ENCODE results near the gene GLIS1. TPM values are rescaled to one million over a fixed set of nuclear protein-coding genes. Genes with fewer than 3 reads are reported as not detected.

Gene GLIS1
- total and polyA plus RNA-seq, 2 donors (not counting 3 experiments of a cell fraction or from before 2014, with no cell fraction given), result not detected

DNA sequence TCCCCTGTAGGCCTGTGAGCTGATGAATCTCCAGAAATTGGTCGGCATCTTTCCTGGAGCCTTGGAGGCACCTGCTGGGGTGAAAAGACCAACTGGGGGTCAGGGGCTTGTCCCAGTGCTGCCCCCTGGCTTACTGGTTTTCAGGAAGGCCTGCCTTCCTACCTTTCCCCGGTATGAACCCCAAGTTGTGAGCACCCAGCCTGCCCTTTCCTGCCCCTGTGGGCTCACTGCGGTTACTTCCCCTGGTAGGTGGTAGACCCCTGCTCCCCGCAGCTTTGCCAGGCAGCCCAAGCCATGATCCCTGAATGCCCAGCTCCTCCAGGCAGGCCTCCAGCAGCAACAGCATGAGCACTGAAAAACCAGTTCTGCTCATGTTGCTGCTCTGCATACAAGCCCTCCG is 269.6 kb downstream of the GLIS1 start:
- POLR2A ChIA-PET, result no interaction called here
- no peak for FAIRE-seq
- no peak overlapping the region for H2AFZ ChIP-seq (ENCODE audit: low read depth, low read length)

More for the DNA sequence above, 269.6 kb downstream of the GLIS1 start:
- H3K27me3 ChIP-seq (ENCODE audit: control insufficient read depth in 2 of 2, insufficient read depth in 2 of 2, low read length in 2 of 2), result no peaks in the 10 kb centered on the region
- CTCF ChIA-PET, result interaction anchor here (0.8 to 1.5 kb wide), 3 partner anchors 25 to 285 kb away, joined by 3 to 6 read pairs (median 4); no protein-coding TSS in a partner anchor
- no peak overlapping the region for H3K27ac ChIP-seq (ENCODE audit: insufficient read depth, low read depth, low read length)
- no peaks in the 10 kb centered on the region for H3K9me1 ChIP-seq (replicated peaks; ENCODE audit: control insufficient read depth, extremely low read depth, insufficient read depth, low read length)
- DNase-seq (ENCODE audit: low read depth, low spot score), result no peak
- TF ChIP-seq POLR2A (IDR thresholded peaks at IDR 0.05; ENCODE audit: low read depth, low read length) (no peak), FOS (IDR thresholded peaks at IDR 0.05; ENCODE audit: borderline replicate concordance, insufficient read depth, low read length) (no peak), MYC (IDR thresholded peaks at IDR 0.05; ENCODE audit: low read depth, low read length) (no peak), MAX (IDR thresholded peaks at IDR 0.05; ENCODE audit: insufficient read depth, insufficient read length) (no peak), POLR2AphosphoS5 (IDR thresholded peaks at IDR 0.05; ENCODE audit: insufficient read depth, low read depth, low read length) (no peak), EZH2 (IDR thresholded peaks at IDR 0.05; ENCODE audit: borderline replicate concordance, low read depth, low read length, severe bottlenecking) (no peak), GATA2 (IDR thresholded peaks at IDR 0.05; ENCODE audit: insufficient read depth, insufficient read length, low read depth, low read length) (no peak), JUN (IDR thresholded peaks at IDR 0.05; ENCODE audit: borderline replicate concordance, insufficient read depth, insufficient read length, low read depth) (no peak)
- TF ChIP-seq, protein P1, sequence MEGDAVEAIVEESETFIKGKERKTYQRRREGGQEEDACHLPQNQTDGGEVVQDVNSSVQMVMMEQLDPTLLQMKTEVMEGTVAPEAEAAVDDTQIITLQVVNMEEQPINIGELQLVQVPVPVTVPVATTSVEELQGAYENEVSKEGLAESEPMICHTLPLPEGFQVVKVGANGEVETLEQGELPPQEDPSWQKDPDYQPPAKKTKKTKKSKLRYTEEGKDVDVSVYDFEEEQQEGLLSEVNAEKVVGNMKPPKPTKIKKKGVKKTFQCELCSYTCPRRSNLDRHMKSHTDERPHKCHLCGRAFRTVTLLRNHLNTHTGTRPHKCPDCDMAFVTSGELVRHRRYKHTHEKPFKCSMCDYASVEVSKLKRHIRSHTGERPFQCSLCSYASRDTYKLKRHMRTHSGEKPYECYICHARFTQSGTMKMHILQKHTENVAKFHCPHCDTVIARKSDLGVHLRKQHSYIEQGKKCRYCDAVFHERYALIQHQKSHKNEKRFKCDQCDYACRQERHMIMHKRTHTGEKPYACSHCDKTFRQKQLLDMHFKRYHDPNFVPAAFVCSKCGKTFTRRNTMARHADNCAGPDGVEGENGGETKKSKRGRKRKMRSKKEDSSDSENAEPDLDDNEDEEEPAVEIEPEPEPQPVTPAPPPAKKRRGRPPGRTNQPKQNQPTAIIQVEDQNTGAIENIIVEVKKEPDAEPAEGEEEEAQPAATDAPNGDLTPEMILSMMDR (IDR thresholded peaks at IDR 0.05; ENCODE audit: extremely low read depth in 1 of 2, insufficient read depth in 1 of 2, low read depth in 1 of 2, low read length in 2 of 2), result no peak
- no peaks in the 10 kb centered on the region for H3K9me3 ChIP-seq (replicated peaks; ENCODE audit: control insufficient read depth, insufficient read depth, low read length)
- no peaks in the 10 kb centered on the region for H3K4me1 ChIP-seq (ENCODE audit: control insufficient read depth, extremely low read depth, insufficient read depth, low read length)
- dilution Hi-C loops (cut with MboI; ENCODE audit: extremely low pct_ligation_motif_present, low sequenced_read_pairs), result no loop called here
- H3K4me2 ChIP-seq (ENCODE audit: insufficient read depth, low read length), result no peak overlapping the region
- no peaks in the 10 kb centered on the region for H3K36me3 ChIP-seq (ENCODE audit: control insufficient read depth in 2 of 2, extremely low read depth in 1 of 2, insufficient read depth in 2 of 2, low read length in 2 of 2)
- H3K4me3 ChIP-seq (replicated peaks in 1 of 3; ENCODE audit: insufficient read depth in 1 of 3, low read depth in 1 of 3, low read length in 3 of 3), result no peak overlapping the region
- H3K9ac ChIP-seq (replicated peaks; ENCODE audit: extremely low read depth, insufficient read depth, low read length), result no peak overlapping the region
- no peaks in the 10 kb centered on the region for H3K79me2 ChIP-seq (ENCODE audit: control insufficient read depth, insufficient read depth, low read length)
- intact Hi-C loops (cut with micrococcal nuclease), result no loop called here
- no peaks in the 10 kb centered on the region for H4K20me1 ChIP-seq (replicated peaks; ENCODE audit: control insufficient read depth, extremely low read depth, insufficient read depth, low read length)
- no TSS peak for BruUV-seq (replicated peaks)
